ENCODE data around the gene IFIT1. TPM values are rescaled to one million over a fixed set of nuclear protein-coding genes. Genes with fewer than 3 reads are reported as not detected.

Gene IFIT1, protein sequence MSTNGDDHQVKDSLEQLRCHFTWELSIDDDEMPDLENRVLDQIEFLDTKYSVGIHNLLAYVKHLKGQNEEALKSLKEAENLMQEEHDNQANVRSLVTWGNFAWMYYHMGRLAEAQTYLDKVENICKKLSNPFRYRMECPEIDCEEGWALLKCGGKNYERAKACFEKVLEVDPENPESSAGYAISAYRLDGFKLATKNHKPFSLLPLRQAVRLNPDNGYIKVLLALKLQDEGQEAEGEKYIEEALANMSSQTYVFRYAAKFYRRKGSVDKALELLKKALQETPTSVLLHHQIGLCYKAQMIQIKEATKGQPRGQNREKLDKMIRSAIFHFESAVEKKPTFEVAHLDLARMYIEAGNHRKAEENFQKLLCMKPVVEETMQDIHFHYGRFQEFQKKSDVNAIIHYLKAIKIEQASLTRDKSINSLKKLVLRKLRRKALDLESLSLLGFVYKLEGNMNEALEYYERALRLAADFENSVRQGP
- 35.3 and 36.5 TPM in 2 replicates for total RNA-seq

DNA sequence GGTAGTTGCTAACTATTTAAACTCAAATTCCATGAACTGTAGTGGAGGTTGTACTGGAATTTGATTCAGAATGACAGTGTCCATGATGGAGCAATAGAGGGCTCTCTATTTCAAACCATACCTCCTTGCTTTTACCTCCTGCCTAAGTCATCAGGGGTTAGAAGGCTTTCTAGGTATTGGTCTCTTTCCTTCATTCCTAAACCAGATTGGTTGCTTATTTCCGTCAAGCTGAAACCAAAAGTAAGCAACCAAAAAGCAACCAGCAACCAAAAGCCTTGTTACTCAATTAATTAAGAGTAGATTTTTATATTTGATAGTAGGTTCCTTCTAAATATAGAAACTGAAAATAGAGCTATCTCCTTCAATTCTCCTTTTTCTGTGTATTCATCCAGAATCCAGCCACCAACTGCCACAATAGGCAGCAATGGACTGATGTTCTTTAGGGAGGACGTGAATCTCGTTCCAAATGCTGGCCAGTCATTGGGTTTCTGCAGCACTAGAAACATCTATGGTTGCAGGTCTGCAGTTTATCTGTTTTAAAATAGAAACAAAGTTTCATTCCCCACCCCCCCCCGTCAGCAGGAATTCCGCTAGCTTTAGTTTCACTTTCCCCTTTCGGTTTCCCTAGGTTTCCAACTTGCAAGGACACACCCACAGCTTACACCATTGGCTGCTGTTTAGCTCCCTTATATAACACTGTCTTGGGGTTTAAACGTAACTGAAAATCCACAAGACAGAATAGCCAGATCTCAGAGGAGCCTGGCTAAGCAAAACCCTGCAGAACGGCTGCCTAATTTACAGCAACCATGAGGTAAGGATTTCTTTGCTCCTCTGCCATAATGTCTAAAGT, at the start of gene IFIT1:
Gene IFIT1 (plus strand): TSS at position 717 of the 850 bp plus-strand sequence. CDS start 90 bp downstream, at position 807.

DNA sequence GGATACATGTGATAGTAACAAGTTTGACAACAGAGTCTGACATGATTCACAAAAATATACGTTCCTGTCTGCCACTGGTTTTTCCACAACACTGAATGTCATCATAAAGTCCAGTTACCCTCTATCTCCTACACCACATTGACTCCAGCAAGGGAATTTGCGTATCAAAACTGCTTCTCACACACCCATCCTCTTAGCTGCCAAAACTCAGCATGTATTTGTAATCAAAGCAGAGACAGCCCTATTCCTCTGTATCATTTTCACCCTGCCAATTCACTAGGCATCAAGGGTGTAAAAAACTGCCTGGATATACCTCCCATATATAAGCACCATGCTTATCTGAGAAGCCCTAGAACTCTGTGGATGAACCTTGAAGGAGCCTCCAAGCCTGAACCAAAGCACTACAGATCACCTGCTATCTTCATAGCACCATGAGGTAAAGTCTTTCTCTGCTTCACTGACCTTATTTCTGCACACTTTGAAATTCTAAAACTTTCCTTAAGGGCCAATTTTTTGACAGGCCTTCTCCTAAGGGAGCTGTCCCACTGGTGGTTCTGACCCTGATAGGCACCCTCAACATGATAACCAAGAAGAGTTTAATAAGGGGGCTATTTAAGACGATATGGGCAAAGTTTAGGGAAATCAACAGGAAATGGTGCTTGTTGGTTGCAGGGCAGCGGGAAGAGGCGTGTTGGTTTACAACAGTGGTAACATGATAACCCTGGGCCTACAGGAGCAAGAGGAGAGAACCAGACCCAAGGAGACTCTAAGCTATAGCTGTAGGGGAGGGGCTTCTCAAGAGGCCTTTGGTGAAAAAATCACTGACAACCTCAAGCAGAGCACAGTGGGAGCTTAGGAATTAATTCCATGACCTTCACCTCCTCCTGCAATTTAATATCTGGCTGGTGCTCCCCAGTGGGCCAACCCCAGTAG, 14.5 kb upstream of the IFIT1 start, which contains the start of gene IFIT1B:
Gene IFIT1B (plus strand): TSS at position 352 of the 933 bp plus-strand sequence. CDS start 80 bp downstream, at position 432.

DNA sequence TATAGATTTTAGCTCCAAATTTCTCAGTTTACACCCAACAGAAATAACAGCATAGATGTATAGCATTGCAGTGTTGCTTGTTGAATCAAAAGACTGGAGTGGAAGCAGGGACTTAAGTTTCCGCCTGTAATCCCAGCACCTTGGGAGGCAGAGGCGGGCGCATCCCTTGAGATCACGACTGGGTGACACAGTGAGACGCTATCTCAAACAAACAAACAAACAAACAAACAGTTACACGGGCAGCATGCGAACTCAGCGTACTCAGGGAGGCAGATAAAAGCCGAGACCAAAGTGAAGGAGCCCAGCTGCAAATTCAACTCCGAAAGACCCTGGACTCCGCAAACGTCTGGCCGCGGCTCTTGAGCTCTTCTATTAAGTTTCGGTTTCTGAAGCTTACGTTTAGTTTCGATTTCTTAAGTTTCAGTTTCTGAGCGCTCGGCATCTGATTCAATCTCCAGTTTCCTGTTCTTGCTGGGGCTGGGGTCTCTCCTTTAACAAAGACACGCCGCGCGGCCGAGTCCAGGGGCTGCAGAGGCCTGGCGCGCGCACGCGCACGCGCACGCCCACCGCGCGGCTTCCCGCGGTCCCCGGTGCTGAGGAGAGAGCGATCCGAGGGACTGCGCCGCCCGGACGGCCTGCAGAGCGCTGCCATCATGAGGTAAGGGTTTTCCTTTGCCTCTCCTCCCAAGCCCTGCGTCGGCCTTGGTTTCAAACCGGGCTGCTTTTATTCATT, 21.9 kb downstream of the IFIT1 start, which contains the start of gene IFIT5:
Gene IFIT5 (plus strand): TSS at position 423 of the 733 bp plus-strand sequence. CDS start 231 bp downstream, at position 654.

Other genes starting within 250 kb of the IFIT1 start
- 48.0 and 83.4 TPM in 2 replicates for gene CH25H, start 185.3 kb upstream of the IFIT1 start, total RNA-seq
- gene LIPA, start 140.8 kb upstream of the IFIT1 start, total RNA-seq: 94.3 and 121 TPM in 2 replicates
- gene IFIT2, start 90.6 kb upstream of the IFIT1 start, total RNA-seq: 10.9 and 11.9 TPM in 2 replicates
- 59.5 and 59.7 TPM in 2 replicates for gene IFIT3, start 64.6 kb upstream of the IFIT1 start, total RNA-seq
- under 0.01 TPM in 1 of 2 replicates, not detected in the other for gene IFIT1B, start 14.6 kb upstream of the IFIT1 start, total RNA-seq
- gene IFIT5, start 21.9 kb downstream of the IFIT1 start, total RNA-seq: 50.6 and 54.8 TPM in 2 replicates
- not detected in 2 replicates for gene SLC16A12, start 143.0 kb downstream of the IFIT1 start, total RNA-seq